OCI-M1 (cell line): ENCODE data around the gene NRG2.
A peak's percentile ranks its signal among the peaks of the same experiment; 100 is the strongest.

ENCODE experiments used
- DNase-seq: peaks from one replicate; lab custom pipeline; 2025; lab: John Stamatoyannopoulos, UW

The NRG2 gene

GRCh38 chr5:139855946-139856540 is 187.1 kb downstream of the NRG2 start:
- no peak for DNase-seq

GRCh38 chr5:139855451-139855850 is 187.6 kb downstream of the NRG2 start:
- no peak for DNase-seq

GRCh38 chr5:139854953-139855352 is 188.1 kb downstream of the NRG2 start:
- no peak for DNase-seq

GRCh38 chr5:139854029-139854605 is 189.0 kb downstream of the NRG2 start:
- DNase-seq = no peak

- no peak for DNase-seq
Observed at GRCh38 chr5:139852696-139853095, 190.4 kb downstream of the NRG2 start.

- no peak for DNase-seq
Observed at GRCh38 chr5:139851558-139851957, 191.5 kb downstream of the NRG2 start.

- no peak for DNase-seq
Observed at GRCh38 chr5:139850423-139851016, 192.6 kb downstream of the NRG2 start.

GRCh38 chr5:139849942-139850341 is 193.2 kb downstream of the NRG2 start:
- DNase-seq = no peak

- no peak for DNase-seq
Observed at GRCh38 chr5:139849501-139849900, 193.6 kb downstream of the NRG2 start.

- DNase-seq = no peak
Observed at GRCh38 chr5:139848508-139849100, 194.5 kb downstream of the NRG2 start.

GRCh38 chr5:139847790-139848507 is 195.2 kb downstream of the NRG2 start:
- no peak for DNase-seq

- no peak for DNase-seq
Observed at GRCh38 chr5:139847091-139847490, 196.0 kb downstream of the NRG2 start.

GRCh38 chr5:139845846-139846681 is 197.0 kb downstream of the NRG2 start:
- DNase-seq = no peak

GRCh38 chr5:139844472-139845145 is 198.5 kb downstream of the NRG2 start:
- peak; percentile 72 for DNase-seq

GRCh38 chr5:139843991-139844390 is 199.1 kb downstream of the NRG2 start:
- no peak for DNase-seq

- no peak for DNase-seq
Observed at GRCh38 chr5:139842321-139842720, 200.8 kb downstream of the NRG2 start.

- no peak for DNase-seq
Observed at GRCh38 chr5:139841549-139841948, 201.6 kb downstream of the NRG2 start.

GRCh38 chr5:139839918-139840317 is 203.2 kb downstream of the NRG2 start:
- no peak for DNase-seq

- no peak for DNase-seq
Observed at GRCh38 chr5:139839232-139839815, 203.8 kb downstream of the NRG2 start.

- DNase-seq = no peak
Observed at GRCh38 chr5:139838381-139839197, 204.5 kb downstream of the NRG2 start.
